Measurements from ENCODE around the gene OR8I2.
"Not testable (repeated sequence)": the region's sequence is repeated elsewhere in the genome, so short reads cannot be mapped to it uniquely, and the experiment has no call there.

Gene OR8I2

DNA sequence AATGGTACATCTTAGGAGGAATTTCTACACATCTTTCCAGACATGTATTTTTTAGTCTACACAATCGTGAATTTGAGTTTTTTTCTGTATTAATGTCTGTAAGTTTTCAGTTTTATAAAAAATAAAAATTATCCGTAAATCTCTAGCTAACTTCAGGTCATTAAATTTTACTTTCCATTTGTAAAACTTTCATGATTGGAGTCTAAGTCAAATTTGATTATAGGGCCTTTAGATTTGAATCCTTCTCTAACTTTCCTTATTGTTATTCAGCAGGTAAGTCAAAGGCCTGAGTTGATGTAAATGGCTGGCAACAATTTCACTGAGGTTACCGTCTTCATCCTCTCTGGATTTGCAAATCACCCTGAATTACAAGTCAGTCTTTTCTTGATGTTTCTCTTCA, at the start of gene OR8I2:
OR8I2 (plus strand) TSS at position 301 of the 400 bp plus-strand sequence; CDS start at position 301, 0 bp downstream.
- no peaks in the 10 kb centered on the region for H3K36me3 ChIP-seq (ENCODE audit: control insufficient read depth, insufficient read depth, low read length)
- H3K4me1 ChIP-seq (ENCODE audit: control insufficient read depth, insufficient read depth, low read length): no peaks in the 10 kb centered on the region
- no peak within 1 kb of the TSS for H3K27ac ChIP-seq (ENCODE audit: low read depth, low read length)
- H3K27me3 ChIP-seq (ENCODE audit: control insufficient read depth, insufficient read depth, low read length): no peaks in the 10 kb centered on the region
- no peak within 1 kb of the TSS for H3K9ac ChIP-seq (ENCODE audit: low read depth, low read length)
- no peak within 1 kb of the TSS for H3K4me3 ChIP-seq (ENCODE audit: low read depth, low read length)
- H3K9me3 ChIP-seq (ENCODE audit: control insufficient read depth, insufficient read depth, low read length): no peaks in the 10 kb centered on the region

DNA sequence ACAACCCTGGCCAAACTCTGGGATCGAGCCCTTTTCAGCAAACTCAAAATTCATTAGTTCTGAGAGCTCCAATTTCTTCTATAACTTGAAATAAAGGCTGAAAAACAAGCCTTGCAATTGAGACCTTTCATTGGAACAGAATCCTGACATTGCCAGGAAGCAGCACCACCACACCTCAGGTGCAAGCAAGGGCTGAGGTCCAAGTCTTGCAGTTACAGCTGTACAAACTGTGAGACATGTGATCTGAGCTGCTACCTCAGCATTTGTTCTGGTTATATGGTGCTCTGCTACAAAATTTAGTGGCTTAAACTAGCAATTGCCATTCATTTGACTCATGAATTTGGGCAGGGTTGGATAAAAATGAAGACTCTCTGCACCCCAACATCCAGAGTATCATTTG, 47.6 kb upstream of the OR8I2 start:
- Histone ChIP-seq H3K27ac (ENCODE audit: low read depth, low read length) (no peak overlapping the region), H3K36me3 (ENCODE audit: control insufficient read depth, insufficient read depth, low read length) (no peaks in the 10 kb centered on the region), H3K9ac (ENCODE audit: low read depth, low read length) (no peak overlapping the region), H3K9me3 (ENCODE audit: control insufficient read depth, insufficient read depth, low read length) (peaks cover 3% of the 10 kb centered on the region; the same call in 1 of the 2 replicates), H3K4me1 (ENCODE audit: control insufficient read depth, insufficient read depth, low read length) (no peaks in the 10 kb centered on the region), H3K27me3 (ENCODE audit: control insufficient read depth, insufficient read depth, low read length) (no peaks in the 10 kb centered on the region), H3K4me3 (ENCODE audit: low read depth, low read length) (no peak overlapping the region)

DNA sequence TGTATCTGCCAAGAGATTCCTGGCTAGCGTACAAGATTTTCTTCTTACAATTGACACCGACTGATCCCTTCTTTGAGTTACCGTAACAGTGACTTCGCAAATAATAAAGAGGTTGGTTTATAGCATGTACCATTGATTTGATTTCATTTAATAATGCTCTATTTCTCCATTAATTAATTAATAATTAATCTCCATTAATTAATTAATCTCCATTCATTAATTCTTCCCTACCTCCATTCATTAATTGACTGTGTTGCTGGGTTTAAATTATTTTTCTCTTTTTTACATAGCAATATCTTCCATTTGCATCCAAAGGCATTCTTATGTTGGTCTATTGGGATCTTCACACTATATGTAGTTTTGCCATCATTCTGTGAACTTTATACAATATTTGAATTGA, 44.6 kb upstream of the OR8I2 start:
- Histone ChIP-seq H3K4me3 (ENCODE audit: low read depth, low read length) (no peak overlapping the region), H3K36me3 (ENCODE audit: control insufficient read depth, insufficient read depth, low read length) (no peaks in the 10 kb centered on the region), H3K27me3 (ENCODE audit: control insufficient read depth, insufficient read depth, low read length) (no peaks in the 10 kb centered on the region), H3K27ac (ENCODE audit: low read depth, low read length) (no peak overlapping the region), H3K9me3 (ENCODE audit: control insufficient read depth, insufficient read depth, low read length) (peaks cover 3% of the 10 kb centered on the region; the same call in 1 of the 2 replicates), H3K9ac (ENCODE audit: low read depth, low read length) (no peak overlapping the region), H3K4me1 (ENCODE audit: control insufficient read depth, insufficient read depth, low read length) (no peaks in the 10 kb centered on the region)

DNA sequence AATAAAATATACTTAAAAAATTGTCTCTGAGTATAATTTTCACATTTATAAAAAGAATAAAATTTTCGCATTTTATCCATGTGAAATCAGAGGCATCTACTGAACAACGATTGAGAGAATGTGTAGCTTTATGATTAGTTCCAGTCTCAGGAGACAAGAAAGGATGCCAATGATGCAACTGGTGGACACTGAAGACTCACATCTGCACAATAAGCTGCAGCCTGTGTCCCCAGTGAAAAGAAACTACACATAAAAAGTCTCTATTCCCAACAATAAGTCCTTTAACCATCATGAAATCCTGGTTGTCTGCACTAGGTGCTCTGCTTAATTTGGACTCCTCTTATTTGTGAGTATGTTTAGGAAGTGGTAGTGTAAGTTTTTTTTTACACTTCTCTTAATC, 43.6 kb upstream of the OR8I2 start:
- H3K9ac ChIP-seq (ENCODE audit: low read depth, low read length): no peak overlapping the region
- no peak overlapping the region for H3K27ac ChIP-seq (ENCODE audit: low read depth, low read length)
- H3K4me1 ChIP-seq (ENCODE audit: control insufficient read depth, insufficient read depth, low read length): no peaks in the 10 kb centered on the region
- H3K4me3 ChIP-seq (ENCODE audit: low read depth, low read length): no peak overlapping the region
- no peaks in the 10 kb centered on the region for H3K9me3 ChIP-seq (ENCODE audit: control insufficient read depth, insufficient read depth, low read length)
- no peaks in the 10 kb centered on the region for H3K27me3 ChIP-seq (ENCODE audit: control insufficient read depth, insufficient read depth, low read length)
- H3K36me3 ChIP-seq (ENCODE audit: control insufficient read depth, insufficient read depth, low read length): no peaks in the 10 kb centered on the region

DNA sequence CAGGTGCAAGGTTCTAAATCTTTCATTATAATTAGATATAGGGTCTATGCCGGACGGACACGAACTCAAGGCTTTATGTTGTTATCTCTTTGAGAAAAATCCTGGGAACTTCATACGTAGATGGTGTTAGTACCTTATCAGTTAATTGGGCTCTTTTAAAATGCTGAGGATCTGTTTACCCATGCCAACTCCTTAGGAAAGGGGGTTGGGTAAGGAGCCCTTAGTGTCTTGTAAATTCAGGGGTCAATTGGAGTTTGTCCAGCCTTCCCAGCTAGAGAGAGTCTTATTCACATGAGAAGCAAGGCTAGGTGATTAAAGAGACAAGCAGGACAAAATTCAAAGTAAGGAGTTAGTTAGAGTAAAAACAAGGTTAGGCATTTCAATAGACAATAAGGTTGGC, 36.7 kb upstream of the OR8I2 start:
- not testable (repeated sequence) for H3K27me3 ChIP-seq (ENCODE audit: control insufficient read depth, insufficient read depth, low read length); H3K9me3 ChIP-seq (ENCODE audit: control insufficient read depth, insufficient read depth, low read length); H3K9ac ChIP-seq (ENCODE audit: low read depth, low read length); H3K36me3 ChIP-seq (ENCODE audit: control insufficient read depth, insufficient read depth, low read length)
- Histone ChIP-seq H3K4me3 (ENCODE audit: low read depth, low read length) (peak overlapping the region; percentile 32; the same call in 1 of the 2 replicates), H3K4me1 (ENCODE audit: control insufficient read depth, insufficient read depth, low read length) (peaks cover 39% of the 10 kb centered on the region), H3K27ac (ENCODE audit: low read depth, low read length) (peak overlapping the region; percentile 91)

DNA sequence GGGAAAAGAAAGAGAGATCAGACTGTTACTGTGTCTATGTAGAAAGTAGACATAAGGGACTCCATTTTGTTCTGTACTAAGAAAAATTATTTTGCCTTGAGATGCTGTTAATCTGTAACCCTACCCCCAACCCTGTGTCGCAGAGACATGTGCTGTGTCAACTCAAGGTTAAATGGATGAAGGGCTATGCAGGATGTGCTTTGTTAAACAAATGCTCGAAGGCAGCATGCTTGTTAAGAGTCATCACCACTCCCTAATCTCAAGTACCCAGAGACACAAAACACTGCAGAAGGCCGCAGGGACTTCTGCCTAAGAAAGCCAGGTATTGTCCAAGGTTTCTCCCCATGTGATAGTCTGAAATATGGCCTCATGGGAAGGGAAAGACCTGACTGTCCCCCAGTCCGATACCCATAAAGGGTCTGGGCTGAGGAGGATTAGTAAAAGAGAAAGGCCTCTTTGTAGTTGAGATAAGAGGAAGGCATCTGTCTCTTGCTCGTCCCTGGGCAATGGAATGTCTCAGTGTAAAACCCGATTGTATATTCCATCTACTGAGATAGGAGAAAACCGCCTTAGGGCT, 35.4 kb upstream of the OR8I2 start:
- Histone ChIP-seq H3K27ac (ENCODE audit: low read depth, low read length) (peak overlapping the region; percentile 91), H3K4me3 (ENCODE audit: low read depth, low read length) (0 out of 2 replicates have a peak overlapping the region, but pooled peaks have one; percentile 32), H3K9ac (ENCODE audit: low read depth, low read length) (peak overlapping the region; percentile 56; the same call in 1 of the 2 replicates), H3K4me1 (ENCODE audit: control insufficient read depth, insufficient read depth, low read length) (peaks cover 39% of the 10 kb centered on the region)
- H3K36me3 ChIP-seq (ENCODE audit: control insufficient read depth, insufficient read depth, low read length); H3K9me3 ChIP-seq (ENCODE audit: control insufficient read depth, insufficient read depth, low read length); H3K27me3 ChIP-seq (ENCODE audit: control insufficient read depth, insufficient read depth, low read length): not testable (repeated sequence)

DNA sequence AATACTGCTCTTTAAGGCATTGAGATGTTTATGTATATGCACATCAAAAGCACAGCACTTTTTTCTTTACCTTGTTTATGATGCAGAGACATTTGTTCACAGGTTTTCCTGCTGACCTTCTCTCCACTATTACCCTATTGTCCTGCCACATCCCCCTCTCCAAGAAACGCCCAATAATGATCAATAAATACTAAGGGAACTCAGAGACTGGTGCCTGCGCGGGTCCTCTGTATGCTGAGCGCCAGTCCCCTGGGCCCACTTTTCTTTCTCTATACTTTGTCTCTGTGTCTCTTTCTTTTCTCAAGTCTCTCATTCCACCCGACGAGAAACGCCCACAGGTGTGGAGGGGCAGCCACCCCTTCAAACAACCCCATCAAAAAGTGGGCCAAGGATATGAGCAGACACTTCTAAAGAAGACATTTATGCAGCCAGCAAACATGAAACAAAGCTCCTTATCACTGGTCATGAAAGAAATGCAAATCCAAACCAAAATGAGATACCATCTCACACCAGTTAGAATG, 34.8 kb upstream of the OR8I2 start:
- Histone ChIP-seq H3K4me1 (ENCODE audit: control insufficient read depth, insufficient read depth, low read length) (peaks cover 39% of the 10 kb centered on the region), H3K27ac (ENCODE audit: low read depth, low read length) (peak overlapping the region; percentile 91)
- not testable (repeated sequence) for H3K9ac ChIP-seq (ENCODE audit: low read depth, low read length); H3K36me3 ChIP-seq (ENCODE audit: control insufficient read depth, insufficient read depth, low read length); H3K4me3 ChIP-seq (ENCODE audit: low read depth, low read length); H3K27me3 ChIP-seq (ENCODE audit: control insufficient read depth, insufficient read depth, low read length); H3K9me3 ChIP-seq (ENCODE audit: control insufficient read depth, insufficient read depth, low read length)

DNA sequence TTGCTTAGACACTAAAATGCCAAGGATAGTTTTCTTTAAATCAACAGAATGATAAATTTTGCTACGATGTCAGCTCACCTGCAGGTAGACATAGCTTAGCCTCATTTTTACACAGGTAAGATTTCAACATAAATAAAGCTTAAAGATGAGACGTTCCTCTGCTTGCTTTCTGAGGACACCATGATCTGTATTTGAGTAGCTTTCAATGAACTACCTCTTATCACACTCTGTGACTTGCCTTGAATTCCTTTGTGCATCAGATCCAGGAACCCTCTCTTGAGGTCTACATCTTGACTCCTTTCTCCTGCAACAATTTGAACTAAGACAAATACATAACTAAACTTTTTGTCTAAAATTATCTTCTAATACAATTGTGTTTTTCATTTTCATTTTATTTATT, 26.1 kb upstream of the OR8I2 start:
- no peaks in the 10 kb centered on the region for H3K27me3 ChIP-seq (ENCODE audit: control insufficient read depth, insufficient read depth, low read length)
- no peak overlapping the region for H3K9ac ChIP-seq (ENCODE audit: low read depth, low read length)
- no peaks in the 10 kb centered on the region for H3K9me3 ChIP-seq (ENCODE audit: control insufficient read depth, insufficient read depth, low read length)
- H3K36me3 ChIP-seq (ENCODE audit: control insufficient read depth, insufficient read depth, low read length): no peaks in the 10 kb centered on the region
- H3K4me3 ChIP-seq (ENCODE audit: low read depth, low read length): no peak overlapping the region
- no peak overlapping the region for H3K27ac ChIP-seq (ENCODE audit: low read depth, low read length)
- no peaks in the 10 kb centered on the region for H3K4me1 ChIP-seq (ENCODE audit: control insufficient read depth, insufficient read depth, low read length)

DNA sequence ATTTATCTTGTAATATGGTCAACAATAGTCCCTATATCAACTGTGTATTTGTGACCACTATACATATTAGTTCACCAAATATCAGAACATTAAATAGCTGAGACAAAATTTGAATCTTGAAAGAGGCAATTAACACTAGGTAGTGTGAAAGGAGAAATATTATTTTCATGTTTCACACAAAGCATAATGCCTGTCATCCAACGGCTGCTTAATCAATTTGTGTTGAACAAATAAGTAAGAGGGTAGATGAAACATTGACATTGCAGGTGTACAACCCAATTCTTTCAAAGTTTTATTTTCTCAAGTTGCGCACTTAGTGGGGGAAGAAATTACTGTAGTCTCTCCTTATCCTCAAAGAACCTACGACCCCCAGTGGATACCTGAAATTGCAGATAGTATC, 3.4 kb upstream of the OR8I2 start:
- Histone ChIP-seq H3K4me1 (ENCODE audit: control insufficient read depth, insufficient read depth, low read length) (no peaks in the 10 kb centered on the region), H3K36me3 (ENCODE audit: control insufficient read depth, insufficient read depth, low read length) (no peaks in the 10 kb centered on the region), H3K9me3 (ENCODE audit: control insufficient read depth, insufficient read depth, low read length) (no peaks in the 10 kb centered on the region), H3K27ac (ENCODE audit: low read depth, low read length) (no peak overlapping the region), H3K4me3 (ENCODE audit: low read depth, low read length) (no peak overlapping the region), H3K9ac (ENCODE audit: low read depth, low read length) (no peak overlapping the region), H3K27me3 (ENCODE audit: control insufficient read depth, insufficient read depth, low read length) (no peaks in the 10 kb centered on the region)

DNA sequence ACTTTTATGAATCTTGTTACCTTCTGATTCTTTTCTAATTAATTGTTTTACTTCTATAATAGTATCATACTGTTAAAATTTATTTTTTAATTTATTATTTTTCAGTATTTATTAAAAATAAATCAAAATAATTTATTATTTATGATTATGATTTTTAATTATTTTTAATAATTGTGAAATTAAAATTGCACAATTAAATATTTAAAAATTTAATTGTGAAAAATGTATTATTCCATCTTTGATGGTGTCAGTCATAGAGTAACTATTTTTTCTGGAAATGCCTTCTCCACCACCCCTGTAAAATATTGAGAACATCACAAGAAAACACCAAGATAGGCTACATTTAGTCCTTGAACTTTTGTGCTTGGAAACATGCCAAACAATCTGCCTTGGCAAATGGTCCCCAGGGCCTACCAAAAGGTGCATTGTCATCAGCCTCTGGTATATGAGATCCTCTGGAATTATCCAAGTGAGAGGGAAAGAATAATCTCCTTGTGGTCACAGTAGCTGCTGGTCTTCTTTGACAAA, 10.2 kb downstream of the OR8I2 start, which contains the start of gene OR8H2:
OR8H2 (plus strand) TSS at position 478 of the 528 bp plus-strand sequence. CDS start 1,356 bp downstream, outside the sequence.
- Histone ChIP-seq H3K4me1 (ENCODE audit: control insufficient read depth, insufficient read depth, low read length) (no peaks in the 10 kb centered on the region), H3K9me3 (ENCODE audit: control insufficient read depth, insufficient read depth, low read length) (no peaks in the 10 kb centered on the region), H3K27me3 (ENCODE audit: control insufficient read depth, insufficient read depth, low read length) (no peaks in the 10 kb centered on the region), H3K27ac (ENCODE audit: low read depth, low read length) (no peak within 1 kb of the TSS), H3K9ac (ENCODE audit: low read depth, low read length) (no peak within 1 kb of the TSS), H3K4me3 (ENCODE audit: low read depth, low read length) (no peak within 1 kb of the TSS), H3K36me3 (ENCODE audit: control insufficient read depth, insufficient read depth, low read length) (no peaks in the 10 kb centered on the region)

DNA sequence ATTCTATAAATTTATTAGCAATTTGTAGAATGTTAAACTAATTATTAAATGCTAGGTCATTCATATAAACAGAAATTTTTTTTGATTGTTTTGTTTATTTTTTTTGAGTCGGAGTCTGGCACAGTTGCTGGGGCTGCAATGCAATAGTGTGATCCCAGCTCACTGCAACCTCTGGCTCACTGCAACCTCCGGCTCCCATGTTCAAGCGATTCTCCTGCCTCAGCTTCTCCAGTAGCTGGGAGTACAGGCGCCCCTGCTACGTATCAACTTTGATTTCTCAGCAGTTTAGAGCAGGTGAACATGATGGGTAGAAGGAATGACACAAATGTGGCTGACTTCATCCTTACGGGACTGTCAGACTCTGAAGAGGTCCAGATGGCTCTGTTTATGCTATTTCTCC, 29.0 kb downstream of the OR8I2 start, which contains the start of gene OR8H3:
OR8H3 (plus strand) TSS at position 301 of the 400 bp plus-strand sequence; CDS start at position 301, 0 bp downstream.
- Histone ChIP-seq H3K4me3 (ENCODE audit: low read depth, low read length) (no peak within 1 kb of the TSS), H3K4me1 (ENCODE audit: control insufficient read depth, insufficient read depth, low read length) (no peaks in the 10 kb centered on the region), H3K27ac (ENCODE audit: low read depth, low read length) (no peak within 1 kb of the TSS), H3K9ac (ENCODE audit: low read depth, low read length) (no peak within 1 kb of the TSS), H3K27me3 (ENCODE audit: control insufficient read depth, insufficient read depth, low read length) (no peaks in the 10 kb centered on the region), H3K9me3 (ENCODE audit: control insufficient read depth, insufficient read depth, low read length) (no peaks in the 10 kb centered on the region), H3K36me3 (ENCODE audit: control insufficient read depth, insufficient read depth, low read length) (no peaks in the 10 kb centered on the region)
